K562 (cell line): ENCODE results near the gene ZDHHC8.

Experiments
- E2F5 ChIP-seq: sonication (generic); formaldehyde crosslinking; IDR thresholded peaks from 2 replicates; pipeline ENCODE4 v1.8.0; 2022; ENCODE audit warnings: mild to moderate bottlenecking, missing genetic modification reagents
- EP300 ChIP-seq: IDR thresholded peaks from 2 replicates; pipeline ENCODE4 v1.6.1; 2012; ENCODE audit warnings: low read length, improper control_type of control experiment
- MNT ChIP-seq, 2 experiments: fragments of 450-650 bp; conservative IDR thresholded peaks; 2 replicates each; pipeline ENCODE4 v1.6.1; 2017; ENCODE audit warnings: mild to moderate bottlenecking in 2 of 2, moderate library complexity in 2 of 2

GRCh38 chr22:20112623-20113511, 18.7 kb upstream of the ZDHHC8 start:
- TF ChIP-seq MNT (conservative IDR thresholded peaks at IDR 0.05) (no peak), E2F5 (CRISPR knock-in tag) (no peak), EP300 (no peak)
